Measurements from ENCODE around the gene CHN2. TPM values are rescaled to one million over a fixed set of nuclear protein-coding genes. Genes with fewer than 3 reads are reported as not detected.

CHN2 gene
- total RNA-seq, 2 donors from 2014 or later: 30.0 to 32.9 TPM

- ATAC-seq (no peak), DNase-seq (no peak)
- intact Hi-C loops (cut with DNase I, micrococcal nuclease): no loop called here
These were observed 203.4 kb downstream of the CHN2 start for GRCh38 chr7:29398011-29398410.

- DNase-seq (no peak), ATAC-seq (no peak)
- intact Hi-C loops (cut with DNase I, micrococcal nuclease): no loop called here
These were observed 205.9 kb downstream of the CHN2 start for GRCh38 chr7:29400437-29400836.

- ATAC-seq (no peak), DNase-seq (no peak)
- intact Hi-C loops (cut with DNase I, micrococcal nuclease): no loop called here
These were observed 207.2 kb downstream of the CHN2 start for GRCh38 chr7:29401769-29402168.

GRCh38 chr7:29405891-29406290 lies 211.3 kb downstream of the CHN2 start:
- DNase-seq: no peak
- peak; percentile 75 for ATAC-seq
- intact Hi-C loops (cut with DNase I, micrococcal nuclease): loop anchor here in 1 of 2 donors (5.0 kb wide), 2 partner anchors 214 to 479 kb away; partner anchors contain the start of gene CHN2

- DNase-seq (no peak), ATAC-seq (peak; percentile 24)
- intact Hi-C loops (cut with DNase I, micrococcal nuclease): loop anchor here in 1 of 2 donors (5.0 kb wide), 2 partner anchors 214 to 479 kb away; partner anchors contain the start of gene CHN2
These were observed 211.8 kb downstream of the CHN2 start for GRCh38 chr7:29406366-29406765.

GRCh38 chr7:29408841-29409243 lies 214.3 kb downstream of the CHN2 start:
- intact Hi-C loops (cut with DNase I, micrococcal nuclease): loop anchor here in 1 of 2 donors (5.0 kb wide), 2 partner anchors 217 to 482 kb away; partner anchors contain the start of gene CHN2
- ATAC-seq (peak; percentile 53), DNase-seq (peak in 1 of 2 donors; percentile 41)

- intact Hi-C loops (cut with DNase I, micrococcal nuclease): no loop called here
- DNase-seq: no peak
- no peak for ATAC-seq
These were observed 216.4 kb downstream of the CHN2 start for GRCh38 chr7:29410996-29411395.

- intact Hi-C loops (cut with DNase I, micrococcal nuclease): no loop called here
- ATAC-seq (peak; percentile 61), DNase-seq (no peak)
These were observed 218.3 kb downstream of the CHN2 start for GRCh38 chr7:29412912-29413311.

- DNase-seq (no peak), ATAC-seq (peak; percentile 10)
- intact Hi-C loops (cut with DNase I, micrococcal nuclease): no loop called here
These were observed 219.1 kb downstream of the CHN2 start for GRCh38 chr7:29413626-29414136.

GRCh38 chr7:29414216-29414615 lies 219.6 kb downstream of the CHN2 start:
- ATAC-seq (no peak), DNase-seq (no peak)
- intact Hi-C loops (cut with DNase I, micrococcal nuclease): no loop called here

- ATAC-seq: no peak
- intact Hi-C loops (cut with DNase I, micrococcal nuclease): no loop called here
- no peak for DNase-seq
These were observed 220.6 kb downstream of the CHN2 start for GRCh38 chr7:29415215-29415614.

- no peak for ATAC-seq
- intact Hi-C loops (cut with DNase I, micrococcal nuclease): no loop called here
These were observed 221.8 kb downstream of the CHN2 start for GRCh38 chr7:29416276-29416937.

GRCh38 chr7:29416938-29417305 lies 222.3 kb downstream of the CHN2 start:
- DNase-seq (no peak), ATAC-seq (no peak)
- intact Hi-C loops (cut with DNase I, micrococcal nuclease): no loop called here

More at GRCh38 chr7:29416276-29416937, 221.8 kb downstream of the CHN2 start:
- DNase-seq: no peak

GRCh38 chr7:29418056-29418455 lies 223.5 kb downstream of the CHN2 start:
- ATAC-seq: no peak
- intact Hi-C loops (cut with DNase I, micrococcal nuclease): no loop called here
- no peak for DNase-seq

GRCh38 chr7:29418651-29419050 lies 224.1 kb downstream of the CHN2 start:
- DNase-seq (no peak), ATAC-seq (no peak)
- intact Hi-C loops (cut with DNase I, micrococcal nuclease): no loop called here

GRCh38 chr7:29420011-29420410 lies 225.4 kb downstream of the CHN2 start:
- intact Hi-C loops (cut with DNase I, micrococcal nuclease): no loop called here
- no peak for DNase-seq
- no peak for ATAC-seq

GRCh38 chr7:29421010-29421956 lies 226.7 kb downstream of the CHN2 start:
- DNase-seq: no peak
- intact Hi-C loops (cut with DNase I, micrococcal nuclease): no loop called here
- ATAC-seq: no peak

GRCh38 chr7:29422829-29423228 lies 228.3 kb downstream of the CHN2 start:
- ATAC-seq: peak; percentile 44
- intact Hi-C loops (cut with DNase I, micrococcal nuclease): no loop called here
- no peak for DNase-seq

- ATAC-seq (no peak), DNase-seq (no peak)
- intact Hi-C loops (cut with DNase I, micrococcal nuclease): no loop called here
These were observed 229.9 kb downstream of the CHN2 start for GRCh38 chr7:29424295-29424983.

All from left colon (tissue), 2 donors.